ENCODE data around the gene MYH9. TPM values are rescaled to one million over a fixed set of nuclear protein-coding genes. Genes with fewer than 3 reads are reported as not detected.

The MYH9 gene
- total RNA-seq, 3 donors from 2014 or later (not counting 1 experiment from before 2014, with no cell fraction given) = 803 to 1,038 (median 808) TPM

DNA sequence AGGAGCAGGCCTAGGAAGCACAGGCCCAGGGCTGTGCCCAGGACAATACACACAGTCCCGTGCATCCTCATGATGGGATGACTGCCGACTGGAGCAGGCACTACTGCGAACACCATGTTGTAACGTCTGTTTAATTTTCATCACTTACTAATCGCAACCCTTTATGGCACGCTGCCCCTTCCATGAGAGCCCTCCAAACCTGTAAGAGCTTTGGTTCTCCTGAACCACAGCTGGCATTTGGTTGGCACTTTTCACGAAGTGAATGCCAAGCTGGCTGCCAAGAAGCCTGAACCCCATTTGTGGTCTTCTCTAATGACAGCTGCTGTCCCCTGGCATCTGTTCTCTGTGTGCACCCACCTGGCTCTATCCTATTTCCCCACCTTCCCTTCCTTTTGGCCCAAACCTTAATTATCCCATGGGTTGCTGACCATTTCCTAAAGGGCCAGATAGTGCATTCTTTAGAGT, 98.3 kb downstream of the MYH9 start:
- ATAC-seq (no peak), DNase-seq (no peak)
- H3K27me3 ChIP-seq (ENCODE audit: control insufficient read depth, insufficient read depth, low read length) = no peaks in the 10 kb centered on the region
- WGBS (ENCODE audit: insufficient coverage) = 90% methylated on average over 7 of the region's 7 CpGs
- no peak overlapping the region for H3K4me3 ChIP-seq (ENCODE audit: low read length)
- peaks cover 44 to 46% of the 10 kb centered on the region in 2 donors for H3K4me1 Mint-ChIP-seq
- TF ChIP-seq CTCF (IDR thresholded peaks at IDR 0.05) = no peak
- H3K4me1 ChIP-seq (ENCODE audit: control insufficient read depth, insufficient read depth, low read length) = peaks cover 60% of the 10 kb centered on the region
- peak overlapping the region; percentile 44 for H3K27ac ChIP-seq (ENCODE audit: low read length)
- H3K4me3 Mint-ChIP-seq = peak overlapping the region; percentile 89
- peaks cover 83% of the 10 kb centered on the region for H3K36me3 ChIP-seq (ENCODE audit: control insufficient read depth, insufficient read depth, low read length)
- no peaks in the 10 kb centered on the region for H3K9me3 Mint-ChIP-seq
- H3K9me3 ChIP-seq (ENCODE audit: control insufficient read depth, insufficient read depth, low read length) = no peaks in the 10 kb centered on the region
- no peaks in the 10 kb centered on the region for H3K27me3 Mint-ChIP-seq (ENCODE audit: low read depth in 2 of 2)
- peak overlapping the region; percentile 86 to 90 for H3K27ac Mint-ChIP-seq
- peaks cover 14% of the 10 kb centered on the region for H3K36me3 Mint-ChIP-seq
- intact Hi-C loops (cut with micrococcal nuclease) = no loop called here

GRCh38 chr22:36288571-36289405, 99.0 kb downstream of the MYH9 start:
- no peak for DNase-seq
- Mint-ChIP-seq H3K27ac (peak overlapping the region; percentile 86 to 90), H3K27me3 (ENCODE audit: low read depth in 2 of 2) (no peaks in the 10 kb centered on the region), H3K36me3 (peaks cover 14% of the 10 kb centered on the region), H3K4me1 (peaks cover 44 to 46% of the 10 kb centered on the region in 2 donors), H3K4me3 (peak overlapping the region; percentile 89), H3K9me3 (no peaks in the 10 kb centered on the region)
- Histone ChIP-seq H3K27ac (ENCODE audit: low read length) (no peak overlapping the region), H3K4me3 (ENCODE audit: low read length) (no peak overlapping the region), H3K9me3 (ENCODE audit: control insufficient read depth, insufficient read depth, low read length) (no peaks in the 10 kb centered on the region), H3K4me1 (ENCODE audit: control insufficient read depth, insufficient read depth, low read length) (peaks cover 60% of the 10 kb centered on the region), H3K27me3 (ENCODE audit: control insufficient read depth, insufficient read depth, low read length) (no peaks in the 10 kb centered on the region), H3K36me3 (ENCODE audit: control insufficient read depth, insufficient read depth, low read length) (peaks cover 83% of the 10 kb centered on the region)
- intact Hi-C loops (cut with micrococcal nuclease) = no loop called here
- no peak for ATAC-seq
- WGBS (ENCODE audit: insufficient coverage) = 96% methylated on average over 33 of the region's 33 CpGs
- TF ChIP-seq CTCF (IDR thresholded peaks at IDR 0.05) = no peak

DNA sequence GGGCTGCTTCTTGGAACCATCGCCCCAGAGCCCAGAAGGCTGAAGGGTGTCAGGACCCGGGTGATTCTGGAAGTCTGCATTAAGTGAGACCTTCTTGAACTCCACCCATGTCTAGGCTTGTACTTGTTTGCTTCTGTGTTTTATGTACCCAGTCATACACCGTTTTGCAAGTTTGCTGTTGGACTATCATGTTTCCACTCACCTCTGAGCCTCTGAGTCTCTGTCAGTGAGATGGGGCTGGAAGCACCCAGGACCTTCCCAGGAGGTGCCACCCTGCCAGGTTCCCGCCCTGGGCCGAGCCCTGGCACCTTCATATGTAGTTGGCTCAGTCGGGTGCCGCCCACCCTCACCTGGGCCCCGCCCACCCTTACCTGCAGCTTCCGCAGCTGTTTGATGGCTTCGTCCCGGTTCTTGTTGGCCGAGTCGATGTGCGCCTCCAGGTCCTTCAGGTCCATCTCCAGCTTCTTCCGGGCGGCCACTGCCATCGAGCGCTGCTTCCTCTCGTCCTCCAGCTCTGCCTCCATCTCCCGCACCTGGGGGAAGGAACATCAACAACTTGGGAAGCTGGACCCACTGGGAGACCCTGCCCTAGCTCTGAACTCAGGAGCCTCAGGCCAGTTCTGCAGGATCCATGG, 99.8 kb downstream of the MYH9 start:
- no peak overlapping the region for H3K4me3 Mint-ChIP-seq
- Histone ChIP-seq H3K27me3 (ENCODE audit: control insufficient read depth, insufficient read depth, low read length) (no peaks in the 10 kb centered on the region), H3K9me3 (ENCODE audit: control insufficient read depth, insufficient read depth, low read length) (no peaks in the 10 kb centered on the region), H3K4me1 (ENCODE audit: control insufficient read depth, insufficient read depth, low read length) (peaks cover 52% of the 10 kb centered on the region), H3K36me3 (ENCODE audit: control insufficient read depth, insufficient read depth, low read length) (peaks cover 81% of the 10 kb centered on the region), H3K27ac (ENCODE audit: low read length) (no peak overlapping the region), H3K4me3 (ENCODE audit: low read length) (no peak overlapping the region)
- peak overlapping the region in 1 of 2 donors; percentile 86 for H3K27ac Mint-ChIP-seq
- DNase-seq (no peak), ATAC-seq (no peak)
- 94% methylated on average over 20 of the region's 20 CpGs for WGBS (ENCODE audit: insufficient coverage)
- peaks cover 14% of the 10 kb centered on the region for H3K36me3 Mint-ChIP-seq
- H3K9me3 Mint-ChIP-seq = no peaks in the 10 kb centered on the region
- no peaks in the 10 kb centered on the region for H3K27me3 Mint-ChIP-seq (ENCODE audit: low read depth in 2 of 2)
- intact Hi-C loops (cut with micrococcal nuclease) = no loop called here
- no peak for TF ChIP-seq CTCF (IDR thresholded peaks at IDR 0.05)
- H3K4me1 Mint-ChIP-seq = peaks cover 44 to 46% of the 10 kb centered on the region in 2 donors
